Measurements from ENCODE around the gene RPL7L1.

DNA sequence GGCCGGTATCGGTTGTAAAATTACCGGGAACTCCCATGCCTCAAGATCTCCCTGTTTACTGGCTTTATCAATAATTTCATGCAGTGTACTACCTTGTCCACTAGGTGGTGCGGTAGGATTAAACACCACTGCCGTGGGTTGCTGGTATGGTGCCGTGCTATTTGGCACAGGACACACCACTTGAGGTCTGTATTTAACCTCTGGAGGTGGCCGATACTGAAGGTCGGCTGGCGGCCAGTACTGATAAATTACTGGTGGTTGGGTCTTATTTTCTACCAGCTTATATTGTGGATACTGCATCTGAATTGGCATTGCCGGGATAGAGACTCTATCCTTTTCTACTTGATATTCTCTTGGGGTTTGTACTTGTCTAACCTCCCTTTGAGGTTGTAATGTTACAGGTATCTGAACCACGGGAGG, 22.1 kb downstream of the RPL7L1 start:
- TF ChIP-seq CTCF (IDR thresholded peaks at IDR 0.05) (peak; percentile 87 to 95 (median 90)), POLR2AphosphoS5 (IDR thresholded peaks at IDR 0.05) (no peak), EP300 (IDR thresholded peaks at IDR 0.05; ENCODE audit: low read depth) (no peak)

All from transverse colon (tissue), 4 donors.